ENCODE results near the gene KIF17. TPM values are rescaled to one million over a fixed set of nuclear protein-coding genes. Genes with fewer than 3 reads are reported as not detected.
"Not testable (repeated sequence)": the region's sequence is repeated elsewhere in the genome, so short reads cannot be mapped to it uniquely, and the experiment has no call there.

Gene KIF17
- total and polyA plus RNA-seq, 12 donors = 10.7 to 66.9 (median 37.5) TPM

- peak in 2 of 7 donors; percentile 37 to 59 for DNase-seq
- intact Hi-C loops (cut with DNase I) = no loop called here
- Histone ChIP-seq H3K27me3 (no peaks in the 10 kb centered on the region), H3K9me3 (replicated peaks in 1 of 3) (no peaks in the 10 kb centered on the region), H3K27ac (peak overlapping the region in 1 of 5 donors; percentile 6), H3K36me3 (replicated peaks in 1 of 2) (no peaks in the 10 kb centered on the region), H3K4me3 (no peak overlapping the region), H3K4me1 (replicated peaks in 1 of 2) (peaks cover 24 to 41% of the 10 kb centered on the region in 2 donors)
- no peak for TF ChIP-seq CTCF (IDR thresholded peaks at IDR 0.05)
- TF ChIP-seq POLR2A (IDR thresholded peaks at IDR 0.05) = no peak
- 58 to 90% (median 78%) methylated on average over 16 to 24 of the region's 24 CpGs for WGBS, 4 donors
Measured at GRCh38 chr1:20682571-20683236, 35.1 kb downstream of the KIF17 start.

GRCh38 chr1:20681999-20682398, 35.8 kb downstream of the KIF17 start:
- TF ChIP-seq CTCF (IDR thresholded peaks at IDR 0.05) (no peak), POLR2A (IDR thresholded peaks at IDR 0.05) (no peak)
- no peak overlapping the region for H3K27ac ChIP-seq
- no peaks in the 10 kb centered on the region for H3K9me3 ChIP-seq (replicated peaks in 1 of 3)
- peaks cover 24 to 41% of the 10 kb centered on the region in 2 donors for H3K4me1 ChIP-seq (replicated peaks in 1 of 2)
- WGBS, 4 donors = 89 to 92% (median 90%) methylated on average over 9 of the region's 9 CpGs
- no peaks in the 10 kb centered on the region for H3K36me3 ChIP-seq (replicated peaks in 1 of 2)
- intact Hi-C loops (cut with DNase I) = no loop called here
- no peaks in the 10 kb centered on the region for H3K27me3 ChIP-seq
- H3K4me3 ChIP-seq = no peak overlapping the region
- DNase-seq = no peak

DNA sequence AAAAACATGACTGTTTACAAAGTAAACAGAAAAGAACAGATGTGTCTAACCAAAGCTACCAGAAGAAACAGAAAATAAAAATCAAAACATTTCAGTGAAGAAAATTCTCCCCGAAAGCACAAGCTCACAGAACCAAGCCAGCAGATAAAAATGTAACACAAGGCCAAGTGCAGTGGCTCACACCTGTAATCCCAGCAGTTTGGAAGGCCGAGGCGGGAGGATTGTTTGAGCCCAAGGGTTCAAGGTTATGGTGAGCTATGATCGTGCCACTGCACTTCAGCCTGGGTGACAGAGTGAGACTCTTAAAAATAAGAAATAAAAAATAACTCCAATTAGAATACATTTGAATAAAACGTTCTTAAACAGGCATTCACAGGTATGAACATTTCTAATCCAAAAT, 37.5 kb downstream of the KIF17 start:
- Histone ChIP-seq H3K9me3 (replicated peaks in 1 of 3) (no peaks in the 10 kb centered on the region), H3K27ac (peak overlapping the region in 1 of 5 donors; percentile 1), H3K4me3 (no peak overlapping the region), H3K27me3 (no peaks in the 10 kb centered on the region), H3K4me1 (replicated peaks in 1 of 2) (peaks cover 21 to 35% of the 10 kb centered on the region in 2 donors), H3K36me3 (replicated peaks in 1 of 2) (no peaks in the 10 kb centered on the region)
- DNase-seq = peak in 2 of 7 donors; percentile 30 to 43
- no peak for TF ChIP-seq CTCF (IDR thresholded peaks at IDR 0.05)
- no peak for TF ChIP-seq POLR2A (IDR thresholded peaks at IDR 0.05)
- intact Hi-C loops (cut with DNase I) = no loop called here
- whole genome bisulfite sequencing, 4 donors = 35 to 47% (median 41%) methylated on average over 5 of the region's 5 CpGs

DNA sequence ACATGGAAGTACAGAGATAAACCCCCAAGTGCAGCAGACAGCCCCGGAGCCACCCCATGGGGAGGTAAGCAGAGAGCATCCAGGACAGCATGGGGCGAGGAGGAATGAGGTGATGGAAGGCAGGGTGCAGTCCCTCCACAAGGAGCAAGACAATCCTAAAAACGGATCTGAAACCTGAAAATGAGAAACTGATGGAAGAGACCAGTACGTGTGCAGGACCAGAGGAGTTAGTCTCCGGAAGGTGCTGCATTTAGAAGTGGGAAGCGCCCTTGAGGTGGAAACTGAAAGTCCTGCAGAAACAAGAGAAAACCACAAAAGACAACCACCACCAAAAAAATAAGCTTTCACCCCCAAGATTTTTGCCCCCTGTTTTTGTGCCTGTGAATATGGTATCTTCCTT, 39.2 kb downstream of the KIF17 start:
- 78 to 82% (median 79%) methylated on average over 6 of the region's 6 CpGs for WGBS, 4 donors

GRCh38 chr1:20673626-20674025, 44.2 kb downstream of the KIF17 start:
- H3K9me3 ChIP-seq (replicated peaks in 1 of 3); intact Hi-C loops (cut with DNase I); H3K4me1 ChIP-seq (replicated peaks in 1 of 2); H3K4me3 ChIP-seq; H3K36me3 ChIP-seq (replicated peaks in 1 of 2); DNase-seq; H3K27ac ChIP-seq; H3K27me3 ChIP-seq: not testable (repeated sequence)
- 89 to 98% (median 93%) methylated on average over 11 of the region's 11 CpGs for WGBS, 4 donors

More for the DNA sequence above, 39.2 kb downstream of the KIF17 start:
- DNase-seq = no peak
- no peaks in the 10 kb centered on the region for H3K9me3 ChIP-seq (replicated peaks in 1 of 3)
- H3K27ac ChIP-seq = no peak overlapping the region
- peaks cover 5 to 21% of the 10 kb centered on the region in 2 donors for H3K4me1 ChIP-seq (replicated peaks in 1 of 2)
- no peak for TF ChIP-seq POLR2A (IDR thresholded peaks at IDR 0.05)
- TF ChIP-seq CTCF (IDR thresholded peaks at IDR 0.05) = no peak
- H3K4me3 ChIP-seq = no peak overlapping the region
- intact Hi-C loops (cut with DNase I) = no loop called here
- H3K27me3 ChIP-seq = no peaks in the 10 kb centered on the region
- H3K36me3 ChIP-seq (replicated peaks in 1 of 2) = no peaks in the 10 kb centered on the region
